Stimulated activated naive CD8-positive, alpha-beta T cell treated with anti-CD3 and anti-CD28 coated beads, Interleukin-15, Interleukin-2, amounts not matched to agents 100 U/mL and 50 U/mL, for 24 hours (primary cell): ENCODE results near the gene CCDC170.
"Not testable (repeated sequence)": the region's sequence is repeated elsewhere in the genome, so short reads cannot be mapped to it uniquely, and the experiment has no call there.

Experiments used
- ATAC-seq: fragments of 150-1000 bp; cut with Tn5 transposase; one replicate; pipeline ENCODE4 v1.10.0; 2021
- DNase-seq: peaks from one replicate; pipeline ENCODE4 v3.0.0; 2021

The CCDC170 gene

GRCh38 chr6:151494235-151494935, 568 bp downstream of the CCDC170 start:
- DNase-seq, result peak; percentile 9

GRCh38 chr6:151494936-151495320, 1.1 kb downstream of the CCDC170 start:
- no peak for DNase-seq
- no peak for ATAC-seq

More at GRCh38 chr6:151494235-151494935, 568 bp downstream of the CCDC170 start:
- peak; percentile 32 for ATAC-seq

DNA sequence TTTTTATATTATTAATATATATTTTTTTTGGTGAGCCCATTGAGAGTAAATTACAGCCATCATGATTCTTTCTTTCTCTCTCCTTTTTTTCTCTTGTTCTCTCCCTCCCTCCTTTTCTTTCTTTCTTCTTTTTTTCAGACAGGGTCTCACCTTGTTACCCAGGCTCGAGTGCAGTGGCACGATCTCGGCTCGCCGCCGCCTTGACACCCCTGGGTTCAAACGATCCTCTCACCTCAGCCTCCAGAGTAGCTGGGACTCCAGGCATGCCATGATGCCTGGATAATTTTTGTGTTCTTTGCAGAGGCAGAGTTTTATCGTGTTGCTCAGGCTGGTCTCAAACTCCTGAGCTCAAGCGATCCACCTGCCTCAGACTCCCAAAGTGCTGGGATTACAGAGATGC, 1.6 kb downstream of the CCDC170 start:
- no peak for ATAC-seq
- no peak for DNase-seq

- no peak for DNase-seq
- ATAC-seq, result no peak
Measured at GRCh38 chr6:151497905-151498304, 4.1 kb downstream of the CCDC170 start.

GRCh38 chr6:151498327-151498726, 4.5 kb downstream of the CCDC170 start:
- no peak for DNase-seq
- no peak for ATAC-seq

GRCh38 chr6:151499551-151499950, 5.7 kb downstream of the CCDC170 start:
- no peak for ATAC-seq
- DNase-seq, result no peak

GRCh38 chr6:151501511-151502136, 7.8 kb downstream of the CCDC170 start:
- ATAC-seq (no peak), DNase-seq (no peak)

- DNase-seq, result no peak
- ATAC-seq, result no peak
Measured at GRCh38 chr6:151502499-151502898, 8.7 kb downstream of the CCDC170 start.

DNA sequence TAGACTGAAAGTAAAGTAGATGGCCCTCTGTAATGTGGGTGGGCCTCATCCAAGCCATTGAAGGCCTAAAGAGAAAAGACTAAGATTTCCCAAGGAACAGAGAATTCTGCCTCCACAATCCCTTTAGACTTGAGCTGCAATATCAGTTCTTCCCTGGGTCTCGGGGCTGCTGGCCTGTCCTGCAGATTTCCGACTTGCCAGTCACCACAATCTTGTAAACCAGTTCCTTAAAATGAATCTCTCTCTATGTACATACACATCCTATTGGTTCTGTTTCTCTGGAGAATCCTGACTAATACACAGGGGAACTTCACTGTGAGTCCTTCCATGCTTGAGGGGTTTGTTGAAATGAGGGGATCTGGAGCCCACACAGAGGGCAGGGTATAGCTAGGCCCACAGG, 12.9 kb downstream of the CCDC170 start:
- ATAC-seq (no peak), DNase-seq (no peak)

DNA sequence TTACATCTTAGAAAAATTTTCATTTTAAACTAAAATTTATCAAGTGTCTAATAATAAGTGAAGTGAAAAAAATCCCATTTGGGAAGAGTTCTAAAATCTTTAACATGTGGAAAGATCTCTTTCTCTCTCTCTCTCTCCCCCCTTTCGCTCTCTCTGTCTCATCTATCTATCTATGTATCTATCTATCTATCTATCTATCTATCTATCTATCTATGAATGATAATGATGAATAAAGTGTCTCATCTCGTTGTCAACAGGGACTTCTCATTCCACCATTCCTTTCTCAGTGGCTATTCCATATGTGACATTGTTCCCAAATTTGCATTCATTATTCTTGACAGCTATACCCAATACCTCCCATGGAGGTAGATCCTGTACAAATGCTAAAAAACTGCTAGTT, 15.2 kb downstream of the CCDC170 start:
- DNase-seq, result no peak
- ATAC-seq, result no peak

DNA sequence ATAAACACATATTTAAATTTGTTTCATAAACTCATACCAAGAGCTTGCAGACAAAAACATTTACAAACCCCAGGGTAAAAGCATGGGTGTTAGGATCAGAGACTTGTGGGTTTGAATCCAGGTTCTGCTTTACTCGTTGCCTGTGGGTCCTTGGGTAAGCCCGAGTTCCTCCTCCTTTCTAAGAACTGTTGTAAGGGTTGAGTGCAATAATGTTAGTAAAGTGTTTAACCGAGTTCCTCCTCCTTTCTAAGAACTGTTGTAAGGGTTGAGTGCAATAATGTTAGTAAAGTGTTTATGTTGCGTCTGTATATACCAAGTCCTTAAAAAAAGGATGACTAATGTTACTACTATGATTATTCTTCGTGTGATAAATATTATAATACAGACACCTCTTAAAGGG, 18.7 kb downstream of the CCDC170 start:
- no peak for DNase-seq
- no peak for ATAC-seq

DNA sequence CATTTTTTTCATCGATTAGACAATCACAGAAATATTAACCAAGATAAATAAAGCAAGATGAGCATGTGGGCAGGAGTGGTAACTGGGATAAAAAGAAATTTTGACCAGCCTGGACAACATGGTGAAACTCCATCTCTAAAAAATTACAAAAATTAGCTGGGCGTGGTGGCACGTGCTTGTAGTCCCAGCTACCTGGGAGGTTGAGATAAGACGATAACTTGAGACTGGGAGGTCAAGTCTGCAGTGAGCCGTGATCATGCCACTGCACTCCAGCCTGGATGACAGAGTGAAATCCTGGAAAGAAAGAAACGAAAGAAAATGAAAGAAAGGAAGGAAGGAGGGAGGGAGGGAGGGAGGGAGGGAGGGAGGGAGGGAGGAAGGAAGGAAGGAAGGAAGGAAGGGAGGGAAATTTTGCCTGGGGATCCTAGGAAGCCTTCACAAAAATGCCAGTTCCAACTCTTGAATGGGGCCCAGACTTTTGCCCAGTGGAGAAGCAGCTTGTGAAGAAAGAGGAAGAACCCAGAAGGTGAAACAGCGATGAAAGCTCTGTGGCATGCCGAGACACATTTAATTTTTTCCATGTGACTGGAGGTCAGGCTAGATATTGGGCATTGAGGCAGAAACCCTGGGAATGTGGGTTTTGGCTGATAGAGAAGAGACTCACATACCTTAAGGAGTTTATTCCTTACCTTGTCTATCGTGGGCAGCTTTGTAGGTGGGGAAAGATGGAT, 20.3 kb downstream of the CCDC170 start:
- ATAC-seq, result no peak
- DNase-seq, result no peak

- not testable (repeated sequence) for ATAC-seq, DNase-seq
Measured at GRCh38 chr6:151518992-151519391, 25.2 kb downstream of the CCDC170 start.

DNA sequence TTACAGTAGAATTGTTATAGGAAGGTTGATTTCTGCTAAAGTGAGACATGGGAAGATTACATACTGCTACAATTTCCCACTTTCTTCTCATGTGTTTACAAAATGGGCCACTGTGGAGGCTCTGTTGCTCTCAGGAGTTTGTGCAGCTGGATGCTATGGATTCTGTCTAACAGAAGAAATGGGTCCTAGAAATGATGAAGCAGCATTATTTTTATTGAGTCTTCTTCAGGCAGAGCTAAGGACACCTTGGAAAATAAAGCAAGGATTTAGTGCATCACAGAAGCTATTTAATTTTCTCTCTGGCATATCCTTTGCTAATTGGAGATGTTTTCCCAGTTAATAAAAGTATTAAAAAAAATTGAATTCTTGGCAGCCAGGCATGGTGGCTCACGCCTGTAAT, 29.2 kb downstream of the CCDC170 start:
- ATAC-seq, result no peak

DNA sequence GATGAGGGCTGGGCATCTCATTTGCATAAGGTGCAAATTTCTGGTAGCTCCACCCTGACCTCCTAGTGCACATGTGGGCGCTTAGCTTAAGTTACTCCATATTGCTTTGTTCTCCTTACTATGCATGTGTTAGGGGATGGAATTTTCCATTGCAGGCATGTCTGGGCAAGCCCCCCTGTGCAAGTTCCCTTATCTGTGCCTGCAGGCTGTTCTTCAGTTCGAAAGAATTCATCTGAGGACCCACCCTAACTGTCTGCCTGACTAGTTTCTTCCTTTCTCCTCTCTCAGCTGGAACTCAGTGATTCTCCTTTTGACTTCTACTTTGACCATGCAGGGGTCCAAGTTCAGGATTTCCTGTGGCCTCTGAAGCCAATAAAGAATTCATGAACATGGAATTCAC, 30.2 kb downstream of the CCDC170 start:
- DNase-seq (no peak), ATAC-seq (no peak)

More for the DNA sequence above, 29.2 kb downstream of the CCDC170 start:
- no peak for DNase-seq

DNA sequence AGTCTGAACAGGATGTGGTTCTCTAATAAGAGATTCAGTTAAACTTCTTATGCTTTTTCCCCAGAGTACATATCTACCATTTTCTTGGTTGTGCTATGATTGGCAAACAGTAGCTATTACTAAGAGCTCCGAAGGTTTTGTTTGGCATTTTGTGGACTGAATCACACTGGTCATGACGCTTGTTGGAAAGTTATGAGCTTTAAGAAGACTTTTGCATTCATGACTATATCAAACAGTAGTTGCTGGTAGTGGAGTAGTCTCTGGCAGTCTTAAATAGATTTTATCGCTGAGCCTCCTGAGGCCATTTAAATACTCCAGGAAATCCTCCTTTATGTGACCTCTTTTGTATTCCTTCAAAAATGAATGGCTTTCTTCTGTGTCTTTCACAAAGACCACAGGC, 40.8 kb downstream of the CCDC170 start:
- ATAC-seq (no peak), DNase-seq (no peak)

DNA sequence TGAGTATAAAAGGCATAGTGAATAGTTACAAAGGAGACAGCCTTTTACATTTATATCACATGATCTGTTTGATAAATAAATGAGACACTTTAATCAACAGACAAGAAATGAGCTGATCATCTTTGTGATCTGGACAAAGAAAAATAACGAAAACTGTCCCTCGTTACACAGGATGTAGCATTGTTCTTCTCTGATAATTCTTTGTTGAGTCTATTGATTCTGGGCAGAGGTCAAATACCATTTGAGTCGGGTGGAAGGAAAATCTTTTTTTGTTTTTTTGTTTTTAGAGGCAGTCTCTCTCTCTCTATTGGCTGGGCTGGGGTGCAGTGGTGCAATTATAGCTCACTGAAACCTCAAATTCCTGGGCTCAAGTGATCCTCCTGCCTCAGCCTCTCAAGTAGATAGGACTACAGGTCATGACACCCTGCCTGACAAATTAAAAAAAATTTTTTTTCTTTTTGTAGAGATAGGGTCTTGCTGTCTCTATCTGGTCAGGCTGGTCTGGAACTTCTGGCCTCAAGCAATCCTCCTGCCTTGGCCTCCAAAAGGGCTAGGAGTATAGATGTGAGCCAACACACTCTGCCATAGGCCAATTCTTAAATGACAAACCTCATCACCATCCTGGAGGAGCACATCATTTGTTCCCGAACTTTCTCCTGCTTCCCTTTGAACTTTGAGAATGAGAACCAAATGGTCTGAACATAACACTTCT, 41.8 kb downstream of the CCDC170 start:
- ATAC-seq (no peak), DNase-seq (no peak)

- ATAC-seq (no peak), DNase-seq (no peak)
Measured at GRCh38 chr6:151536188-151536479, 42.3 kb downstream of the CCDC170 start.

- no peak for DNase-seq
Measured at GRCh38 chr6:151537556-151537955, 43.7 kb downstream of the CCDC170 start.

GRCh38 chr6:151539506-151540268, 45.9 kb downstream of the CCDC170 start:
- ATAC-seq (no peak), DNase-seq (no peak)

More at GRCh38 chr6:151537556-151537955, 43.7 kb downstream of the CCDC170 start:
- ATAC-seq, result no peak

GRCh38 chr6:151544453-151544852, 50.6 kb downstream of the CCDC170 start:
- no peak for DNase-seq
- ATAC-seq, result no peak

DNA sequence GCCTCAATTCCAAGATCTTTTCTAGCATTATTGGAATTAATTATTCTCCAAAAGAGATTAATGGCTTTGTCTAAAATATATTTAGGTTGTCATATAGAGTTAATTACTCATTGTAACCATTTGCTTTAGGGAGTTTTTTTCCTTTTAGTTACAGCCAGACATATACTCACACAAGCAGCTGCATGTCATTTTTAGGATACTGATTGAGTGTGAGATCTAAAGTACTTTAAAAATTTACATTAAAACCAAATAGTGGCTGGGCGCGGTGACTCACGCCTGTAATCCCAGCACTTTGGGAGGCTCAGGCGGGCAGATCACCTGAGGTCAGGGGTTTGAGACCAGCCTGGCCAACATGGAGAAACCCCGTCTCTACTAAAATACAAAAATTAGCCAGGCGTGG, 51.1 kb downstream of the CCDC170 start:
- not testable (repeated sequence) for DNase-seq, ATAC-seq
